HG03066 (cell line): Measurements from ENCODE around the gene SLC17A1.

Experiments
- ATAC-seq: cut with Tn5 transposase; IDR thresholded peaks from one replicate; pipeline ENCODE4 v1.9.1; 2021; ENCODE audit warnings: low read depth; ENCODE audit not compliant: unreplicated experiment

SLC17A1 gene

GRCh38 chr6:25833136-25833535 is 1.3 kb upstream of the SLC17A1 start:
- ATAC-seq, result no peak

- ATAC-seq, result no peak
These were observed 818 bp upstream of the SLC17A1 start for GRCh38 chr6:25832670-25833069.

GRCh38 chr6:25832307-25832662 is 433 bp upstream of the SLC17A1 start:
- no peak for ATAC-seq

GRCh38 chr6:25830458-25830857 is 1.4 kb downstream of the SLC17A1 start:
- ATAC-seq, result no peak

GRCh38 chr6:25829375-25829774 is 2.5 kb downstream of the SLC17A1 start:
- ATAC-seq, result no peak

GRCh38 chr6:25821341-25821740 is 10.5 kb downstream of the SLC17A1 start:
- no peak for ATAC-seq

GRCh38 chr6:25816252-25816651 is 15.6 kb downstream of the SLC17A1 start:
- ATAC-seq, result no peak

GRCh38 chr6:25815194-25815593 is 16.7 kb downstream of the SLC17A1 start:
- ATAC-seq, result no peak

GRCh38 chr6:25804804-25805203 is 27.0 kb downstream of the SLC17A1 start:
- no peak for ATAC-seq

GRCh38 chr6:25801436-25801835 is 30.4 kb downstream of the SLC17A1 start:
- no peak for ATAC-seq

GRCh38 chr6:25794784-25795183 is 37.1 kb downstream of the SLC17A1 start:
- ATAC-seq, result no peak

GRCh38 chr6:25793970-25794369 is 37.9 kb downstream of the SLC17A1 start:
- ATAC-seq, result no peak

- ATAC-seq, result no peak
These were observed 39.8 kb downstream of the SLC17A1 start for GRCh38 chr6:25792016-25792415.

GRCh38 chr6:25789475-25789874 is 42.4 kb downstream of the SLC17A1 start:
- no peak for ATAC-seq

- ATAC-seq, result no peak
These were observed 43.4 kb downstream of the SLC17A1 start for GRCh38 chr6:25788305-25788922.

- no peak for ATAC-seq
These were observed 44.4 kb downstream of the SLC17A1 start for GRCh38 chr6:25787428-25787827.

- ATAC-seq, result no peak
These were observed 50.7 kb downstream of the SLC17A1 start for GRCh38 chr6:25781134-25781533.

- no peak for ATAC-seq
These were observed 53.8 kb downstream of the SLC17A1 start for GRCh38 chr6:25777856-25778649.

- ATAC-seq, result no peak
These were observed 54.8 kb downstream of the SLC17A1 start for GRCh38 chr6:25777031-25777430.

- no peak for ATAC-seq
These were observed 57.6 kb downstream of the SLC17A1 start for GRCh38 chr6:25774120-25774715.

GRCh38 chr6:25769983-25770382 is 61.9 kb downstream of the SLC17A1 start:
- no peak for ATAC-seq

GRCh38 chr6:25768566-25768965 is 63.3 kb downstream of the SLC17A1 start:
- no peak for ATAC-seq
